Effector memory CD4-positive, alpha-beta T cell (primary cell): Measurements from ENCODE around the gene SMO.
"Not testable (repeated sequence)": the region's sequence is repeated elsewhere in the genome, so short reads cannot be mapped to it uniquely, and the experiment has no call there.

Source experiments
- DNase-seq, 3 donors: peaks; one replicate each; pipeline ENCODE4 v3.0.0-alpha.2; 2020
- H3K27ac ChIP-seq: 2 replicates; pipeline ENCODE4 v1.7.0; 2013; ENCODE audit warnings: mild to moderate bottlenecking, low read length, moderate library complexity; ENCODE audit not compliant: insufficient read depth, poor library complexity, severe bottlenecking
- H3K27me3 ChIP-seq: replicated peaks from 2 replicates; pipeline ENCODE4 v1.7.0; 2013; ENCODE audit warnings: mild to moderate bottlenecking, low read length; ENCODE audit not compliant: insufficient read depth, control insufficient read depth, poor library complexity, severe bottlenecking
- H3K36me3 ChIP-seq: 2 replicates; pipeline ENCODE4 v1.7.0; 2013; ENCODE audit warnings: mild to moderate bottlenecking, low read length, moderate library complexity; ENCODE audit not compliant: control insufficient read depth, insufficient read depth
- H3K4me1 ChIP-seq: 2 replicates; pipeline ENCODE4 v1.7.0; 2013; ENCODE audit warnings: low read length, mild to moderate bottlenecking; ENCODE audit not compliant: control insufficient read depth, insufficient read depth, poor library complexity, severe bottlenecking
- H3K4me3 ChIP-seq: 2 replicates; pipeline ENCODE4 v1.7.0; 2013; ENCODE audit warnings: low read length, low read depth, mild to moderate bottlenecking; ENCODE audit not compliant: insufficient read depth, poor library complexity, severe bottlenecking
- H3K9me3 ChIP-seq: 2 replicates; pipeline ENCODE4 v1.7.0; 2013; ENCODE audit warnings: mild to moderate bottlenecking, low read length, moderate library complexity; ENCODE audit not compliant: control insufficient read depth

Gene SMO

DNA sequence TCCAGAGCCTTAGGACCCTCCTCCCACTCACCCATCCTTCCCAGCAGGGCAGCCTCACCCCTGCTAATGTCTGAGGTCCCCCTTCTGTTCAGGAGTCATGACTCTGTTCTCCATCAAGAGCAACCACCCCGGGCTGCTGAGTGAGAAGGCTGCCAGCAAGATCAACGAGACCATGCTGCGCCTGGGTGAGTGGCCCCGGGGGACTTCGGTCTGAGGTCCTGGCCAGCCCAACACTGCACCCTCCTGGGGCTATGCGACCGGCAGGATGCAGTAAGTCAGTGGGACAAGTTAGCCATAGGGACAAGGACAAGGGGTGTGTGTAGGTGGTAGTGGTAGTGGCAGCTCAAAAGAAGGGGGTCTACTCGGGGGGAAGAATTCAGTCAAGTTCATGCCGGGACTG, 20.2 kb downstream of the SMO start:
- H3K36me3 ChIP-seq = no peaks in the 10 kb centered on the region
- DNase-seq = no peak

GRCh38 chr7:129209067-129209926, 20.9 kb downstream of the SMO start:
- Histone ChIP-seq H3K9me3 (no peaks in the 10 kb centered on the region), H3K27ac (no peak overlapping the region), H3K4me3 (no peak overlapping the region), H3K36me3 (no peaks in the 10 kb centered on the region), H3K4me1 (no peaks in the 10 kb centered on the region), H3K27me3 (no peaks in the 10 kb centered on the region)
- DNase-seq = no peak

More for the DNA sequence above, 20.2 kb downstream of the SMO start:
- no peaks in the 10 kb centered on the region for H3K9me3 ChIP-seq
- no peaks in the 10 kb centered on the region for H3K27me3 ChIP-seq
- no peak overlapping the region for H3K4me3 ChIP-seq
- H3K4me1 ChIP-seq = no peaks in the 10 kb centered on the region
- no peak overlapping the region for H3K27ac ChIP-seq

DNA sequence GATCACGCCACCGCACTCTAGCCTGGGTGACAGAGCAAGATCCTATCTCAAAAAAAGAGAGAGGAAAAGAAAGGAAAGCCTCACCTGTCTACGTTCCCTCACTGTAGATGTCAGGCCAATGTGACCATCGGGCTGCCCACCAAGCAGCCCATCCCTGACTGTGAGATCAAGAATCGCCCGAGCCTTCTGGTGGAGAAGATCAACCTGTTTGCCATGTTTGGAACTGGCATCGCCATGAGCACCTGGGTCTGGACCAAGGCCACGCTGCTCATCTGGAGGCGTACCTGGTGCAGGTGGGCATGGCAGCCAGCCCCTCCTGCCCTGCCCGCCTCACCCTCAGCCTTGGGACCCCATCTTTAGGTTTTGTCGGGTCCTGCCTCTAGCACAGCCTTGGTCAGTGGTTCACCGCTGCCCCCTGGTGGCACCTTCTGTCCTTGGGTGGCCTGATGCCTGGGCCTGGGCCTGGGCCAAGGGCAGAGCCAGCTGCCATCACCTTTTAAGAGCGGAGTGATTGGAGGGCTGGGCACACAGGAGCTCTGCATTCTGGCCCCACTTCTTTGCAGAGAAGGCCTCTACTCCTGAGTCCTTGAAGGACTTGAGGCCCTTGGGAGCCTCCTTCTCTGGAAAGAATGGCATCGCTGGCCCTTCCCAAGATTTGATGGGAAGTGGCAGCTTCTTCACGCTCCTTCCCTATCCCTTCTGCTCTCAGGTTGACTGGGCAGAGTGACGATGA, 22.0 kb downstream of the SMO start:
- H3K4me1 ChIP-seq = no peaks in the 10 kb centered on the region
- no peaks in the 10 kb centered on the region for H3K36me3 ChIP-seq
- no peak overlapping the region for H3K4me3 ChIP-seq
- no peaks in the 10 kb centered on the region for H3K27me3 ChIP-seq
- no peaks in the 10 kb centered on the region for H3K9me3 ChIP-seq
- H3K27ac ChIP-seq = no peak overlapping the region
- DNase-seq = peak in 1 of 3 donors; percentile 29

GRCh38 chr7:129210989-129211312, 22.5 kb downstream of the SMO start:
- H3K36me3 ChIP-seq = no peaks in the 10 kb centered on the region
- no peak overlapping the region for H3K27ac ChIP-seq
- no peaks in the 10 kb centered on the region for H3K9me3 ChIP-seq
- H3K27me3 ChIP-seq = no peaks in the 10 kb centered on the region
- H3K4me3 ChIP-seq = no peak overlapping the region
- DNase-seq = no peak
- no peaks in the 10 kb centered on the region for H3K4me1 ChIP-seq

- H3K4me3 ChIP-seq = no peak overlapping the region
- H3K36me3 ChIP-seq = no peaks in the 10 kb centered on the region
- H3K27ac ChIP-seq = no peak overlapping the region
- H3K27me3 ChIP-seq = no peaks in the 10 kb centered on the region
- H3K9me3 ChIP-seq = no peaks in the 10 kb centered on the region
- no peak for DNase-seq
- H3K4me1 ChIP-seq = no peaks in the 10 kb centered on the region
Measured at GRCh38 chr7:129212126-129212525, 23.7 kb downstream of the SMO start.

GRCh38 chr7:129212596-129212995, 24.2 kb downstream of the SMO start:
- Histone ChIP-seq H3K4me1 (no peaks in the 10 kb centered on the region), H3K9me3 (no peaks in the 10 kb centered on the region), H3K36me3 (no peaks in the 10 kb centered on the region), H3K27me3 (no peaks in the 10 kb centered on the region), H3K27ac (no peak overlapping the region), H3K4me3 (no peak overlapping the region)
- no peak for DNase-seq

GRCh38 chr7:129213828-129214227, 25.4 kb downstream of the SMO start:
- Histone ChIP-seq H3K9me3 (no peaks in the 10 kb centered on the region), H3K36me3 (no peaks in the 10 kb centered on the region), H3K4me3 (no peak overlapping the region), H3K4me1 (no peaks in the 10 kb centered on the region), H3K27me3 (no peaks in the 10 kb centered on the region), H3K27ac (no peak overlapping the region)
- DNase-seq = no peak

GRCh38 chr7:129215691-129216090, 27.3 kb downstream of the SMO start:
- not testable (repeated sequence) for H3K27me3 ChIP-seq, H3K27ac ChIP-seq, H3K36me3 ChIP-seq, DNase-seq, H3K4me3 ChIP-seq, H3K9me3 ChIP-seq, H3K4me1 ChIP-seq

DNA sequence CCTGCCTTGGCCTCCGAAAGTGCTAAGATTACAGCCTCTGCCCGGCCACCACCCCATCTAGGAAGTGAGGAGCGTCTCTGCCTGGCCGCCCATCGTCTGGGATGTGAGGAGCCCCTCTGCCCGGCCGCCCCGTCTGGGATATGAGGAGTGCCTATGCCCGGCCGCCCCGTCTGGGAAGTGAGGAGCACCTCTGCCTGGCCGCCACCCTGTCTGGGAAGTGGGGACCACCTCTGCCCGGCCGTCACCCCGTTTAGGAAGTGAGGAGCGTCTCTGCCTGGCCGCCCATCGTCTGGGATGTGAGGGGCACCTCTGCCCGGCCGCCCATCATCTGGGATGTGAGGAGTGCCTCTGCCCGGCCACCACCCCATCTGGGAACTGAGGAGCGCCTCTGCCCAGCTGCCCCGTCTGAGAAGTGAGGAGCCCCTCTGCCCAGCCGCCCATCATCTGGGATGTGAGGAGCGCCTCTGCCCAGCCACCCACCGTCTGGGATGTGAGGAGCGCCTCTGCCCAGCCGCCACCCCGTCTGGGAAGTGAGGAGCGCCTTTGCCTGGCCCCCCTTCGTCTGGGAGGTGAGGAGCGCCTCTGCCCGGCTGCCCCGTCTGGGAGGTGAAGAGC, 27.8 kb downstream of the SMO start:
- not testable (repeated sequence) for DNase-seq, H3K27me3 ChIP-seq, H3K4me3 ChIP-seq, H3K27ac ChIP-seq, H3K4me1 ChIP-seq, H3K9me3 ChIP-seq, H3K36me3 ChIP-seq

DNA sequence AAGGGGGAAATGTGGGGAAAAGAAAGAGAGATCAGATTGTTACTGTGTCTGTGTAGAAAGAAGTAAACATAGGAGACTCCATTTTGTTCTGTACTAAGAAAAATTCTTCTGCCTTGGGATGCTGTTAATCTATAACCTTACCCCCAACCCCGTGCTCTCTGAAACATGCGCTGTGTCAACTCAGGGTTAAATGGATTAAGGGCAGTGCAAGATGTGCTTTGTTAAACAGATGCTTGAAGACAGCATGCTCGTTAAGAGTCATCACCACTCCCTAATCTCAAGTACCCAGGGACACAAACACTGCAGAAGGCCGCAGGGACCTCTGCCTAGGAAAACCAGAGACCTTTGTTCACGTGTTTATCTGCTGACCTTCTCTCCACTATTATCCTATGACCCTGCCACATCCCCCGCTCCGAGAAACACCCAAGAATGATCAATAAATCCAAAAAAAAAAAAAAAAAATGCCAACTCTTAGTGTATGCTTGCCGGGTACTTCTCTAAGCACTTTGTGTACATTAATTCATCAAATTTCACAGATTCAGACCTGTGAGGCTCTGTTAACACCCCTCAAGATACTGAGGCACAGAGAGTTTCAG, 28.5 kb downstream of the SMO start:
- not testable (repeated sequence) for H3K4me3 ChIP-seq, H3K9me3 ChIP-seq, H3K36me3 ChIP-seq, H3K27ac ChIP-seq, H3K4me1 ChIP-seq, H3K27me3 ChIP-seq, DNase-seq
